ENCODE results near the gene P3H2. TPM values are rescaled to one million over a fixed set of nuclear protein-coding genes. Genes with fewer than 3 reads are reported as not detected.

The P3H2 gene
- total RNA-seq, 1 donor from 2014 or later: 23.5 TPM

DNA sequence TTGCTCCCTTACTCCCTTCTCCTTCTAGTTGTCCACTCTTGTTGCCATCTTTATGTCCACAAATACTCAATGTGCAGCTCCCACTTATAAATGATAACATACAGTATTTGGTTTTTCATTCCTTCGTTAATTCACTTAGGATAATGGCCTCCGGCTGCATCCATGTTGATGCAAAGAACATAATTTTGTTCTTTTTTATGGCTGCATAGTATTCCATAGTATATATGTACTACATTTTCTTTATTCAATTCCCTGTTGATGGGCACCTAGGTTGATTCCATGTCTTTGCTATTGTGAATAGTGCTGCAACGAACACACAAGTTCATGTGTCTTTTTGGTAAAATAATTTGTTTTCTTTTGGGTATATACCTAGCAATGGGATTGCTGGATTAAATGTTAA is 21.3 kb upstream of the P3H2 start:
- no peak overlapping the region for H3K4me3 Mint-ChIP-seq
- DNase-seq (ENCODE audit: extremely low spot score, unreplicated experiment): no peak
- no peaks in the 10 kb centered on the region for H3K27me3 Mint-ChIP-seq
- TF ChIP-seq, protein P1, sequence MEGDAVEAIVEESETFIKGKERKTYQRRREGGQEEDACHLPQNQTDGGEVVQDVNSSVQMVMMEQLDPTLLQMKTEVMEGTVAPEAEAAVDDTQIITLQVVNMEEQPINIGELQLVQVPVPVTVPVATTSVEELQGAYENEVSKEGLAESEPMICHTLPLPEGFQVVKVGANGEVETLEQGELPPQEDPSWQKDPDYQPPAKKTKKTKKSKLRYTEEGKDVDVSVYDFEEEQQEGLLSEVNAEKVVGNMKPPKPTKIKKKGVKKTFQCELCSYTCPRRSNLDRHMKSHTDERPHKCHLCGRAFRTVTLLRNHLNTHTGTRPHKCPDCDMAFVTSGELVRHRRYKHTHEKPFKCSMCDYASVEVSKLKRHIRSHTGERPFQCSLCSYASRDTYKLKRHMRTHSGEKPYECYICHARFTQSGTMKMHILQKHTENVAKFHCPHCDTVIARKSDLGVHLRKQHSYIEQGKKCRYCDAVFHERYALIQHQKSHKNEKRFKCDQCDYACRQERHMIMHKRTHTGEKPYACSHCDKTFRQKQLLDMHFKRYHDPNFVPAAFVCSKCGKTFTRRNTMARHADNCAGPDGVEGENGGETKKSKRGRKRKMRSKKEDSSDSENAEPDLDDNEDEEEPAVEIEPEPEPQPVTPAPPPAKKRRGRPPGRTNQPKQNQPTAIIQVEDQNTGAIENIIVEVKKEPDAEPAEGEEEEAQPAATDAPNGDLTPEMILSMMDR (conservative IDR thresholded peaks at IDR 0.05): no peak
- H3K4me1 Mint-ChIP-seq (ENCODE audit: unreplicated experiment): no peaks in the 10 kb centered on the region
- H3K9me3 Mint-ChIP-seq: no peaks in the 10 kb centered on the region
- H3K36me3 Mint-ChIP-seq: no peaks in the 10 kb centered on the region
- H3K27ac Mint-ChIP-seq: no peak overlapping the region

DNA sequence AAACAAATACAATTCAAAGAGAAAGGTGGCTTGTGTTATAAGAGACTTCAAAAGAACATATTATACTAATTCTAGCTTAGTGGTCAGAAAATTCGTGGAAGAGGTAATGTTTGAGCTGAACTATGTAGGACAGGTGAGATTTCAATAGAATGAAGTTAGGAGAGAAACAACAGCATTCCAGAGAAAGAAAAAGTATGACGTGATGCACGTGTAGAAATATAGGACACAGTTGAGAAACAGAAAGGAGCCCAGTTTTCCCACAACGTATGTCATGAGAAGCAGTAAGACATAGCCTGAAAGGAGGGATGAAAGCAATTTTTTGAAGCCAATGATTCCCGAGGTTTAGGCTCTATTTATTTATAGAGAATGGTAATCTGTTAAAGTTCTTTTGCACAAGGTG is 18.7 kb upstream of the P3H2 start:
- no peaks in the 10 kb centered on the region for H3K4me1 Mint-ChIP-seq (ENCODE audit: unreplicated experiment)
- H3K4me3 Mint-ChIP-seq: no peak overlapping the region
- DNase-seq (ENCODE audit: extremely low spot score, unreplicated experiment): no peak
- TF ChIP-seq, protein P1 (conservative IDR thresholded peaks at IDR 0.05): no peak
- no peaks in the 10 kb centered on the region for H3K9me3 Mint-ChIP-seq
- no peak overlapping the region for H3K27ac Mint-ChIP-seq
- no peaks in the 10 kb centered on the region for H3K36me3 Mint-ChIP-seq
- no peaks in the 10 kb centered on the region for H3K27me3 Mint-ChIP-seq

DNA sequence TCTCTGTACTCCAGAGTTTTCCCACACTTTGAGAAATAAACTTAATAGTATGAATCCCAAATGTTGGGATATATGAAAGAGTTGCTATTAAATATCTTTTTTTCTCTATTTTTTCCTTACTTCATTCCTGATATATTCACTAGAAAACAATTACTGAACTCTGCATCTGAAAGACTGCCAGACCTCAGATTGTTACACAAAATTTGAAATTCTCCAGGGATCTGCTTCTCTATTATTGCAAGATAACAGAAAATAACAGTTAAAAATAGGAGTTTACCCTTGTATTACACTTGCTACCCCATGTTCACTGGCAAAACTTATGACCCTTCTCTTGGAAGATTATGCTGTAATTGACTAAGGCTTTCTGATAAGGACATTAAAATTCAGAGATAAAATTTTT is 11.7 kb upstream of the P3H2 start:
- Mint-ChIP-seq H3K36me3 (no peaks in the 10 kb centered on the region), H3K27me3 (peaks cover 11% of the 10 kb centered on the region), H3K4me1 (ENCODE audit: unreplicated experiment) (no peaks in the 10 kb centered on the region), H3K9me3 (peaks cover 3% of the 10 kb centered on the region), H3K27ac (no peak overlapping the region), H3K4me3 (no peak overlapping the region)
- no peak for DNase-seq (ENCODE audit: extremely low spot score, unreplicated experiment)
- TF ChIP-seq, protein P1 (conservative IDR thresholded peaks at IDR 0.05): no peak

DNA sequence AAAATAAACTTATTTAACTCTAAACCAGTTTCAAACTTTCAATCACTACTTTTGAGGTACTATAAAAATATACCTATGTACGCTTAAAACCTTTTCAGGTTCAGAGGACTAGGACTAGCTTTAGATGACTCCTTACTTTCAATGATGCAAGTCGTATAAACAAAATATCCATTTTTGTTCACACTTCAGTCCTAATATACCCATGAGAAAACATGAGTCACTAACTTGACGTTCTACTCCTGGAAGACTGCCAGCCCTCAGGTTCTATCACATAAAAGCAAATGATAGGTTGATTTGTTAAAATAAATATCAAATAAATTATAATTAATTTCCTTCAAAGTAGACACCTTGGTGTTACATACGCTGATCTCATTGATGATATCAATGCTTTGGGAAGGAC is 10.6 kb upstream of the P3H2 start:
- DNase-seq (ENCODE audit: extremely low spot score, unreplicated experiment): no peak
- Mint-ChIP-seq H3K27ac (no peak overlapping the region), H3K27me3 (peaks cover 11% of the 10 kb centered on the region), H3K36me3 (no peaks in the 10 kb centered on the region), H3K4me1 (ENCODE audit: unreplicated experiment) (no peaks in the 10 kb centered on the region), H3K9me3 (peaks cover 3% of the 10 kb centered on the region), H3K4me3 (no peak overlapping the region)
- TF ChIP-seq, protein P1 (conservative IDR thresholded peaks at IDR 0.05): no peak

DNA sequence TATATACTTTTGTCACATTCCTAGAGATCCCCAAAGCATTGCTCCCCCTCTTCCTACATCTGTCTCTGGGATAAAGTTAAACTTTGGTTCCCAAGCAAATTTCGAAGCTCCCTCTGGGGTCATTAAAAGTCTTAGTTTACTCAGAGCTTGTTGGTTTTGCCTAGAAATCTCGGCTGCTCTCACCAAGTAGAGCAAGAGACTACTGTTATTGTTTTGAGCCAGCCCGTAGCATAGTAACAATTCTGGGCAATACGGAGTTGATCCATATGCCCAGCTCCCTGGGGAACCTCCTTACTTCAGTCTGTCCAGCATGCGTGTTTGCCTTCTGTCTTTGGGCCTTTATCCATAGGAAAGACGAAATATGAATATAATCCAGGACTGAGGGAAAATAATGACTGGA is 10.0 kb upstream of the P3H2 start:
- no peak overlapping the region for H3K27ac Mint-ChIP-seq
- no peak for DNase-seq (ENCODE audit: extremely low spot score, unreplicated experiment)
- peaks cover 3% of the 10 kb centered on the region for H3K9me3 Mint-ChIP-seq
- peaks cover 11% of the 10 kb centered on the region for H3K27me3 Mint-ChIP-seq
- H3K36me3 Mint-ChIP-seq: no peaks in the 10 kb centered on the region
- no peaks in the 10 kb centered on the region for H3K4me1 Mint-ChIP-seq (ENCODE audit: unreplicated experiment)
- H3K4me3 Mint-ChIP-seq: no peak overlapping the region
- TF ChIP-seq, protein P1 (conservative IDR thresholded peaks at IDR 0.05): no peak

DNA sequence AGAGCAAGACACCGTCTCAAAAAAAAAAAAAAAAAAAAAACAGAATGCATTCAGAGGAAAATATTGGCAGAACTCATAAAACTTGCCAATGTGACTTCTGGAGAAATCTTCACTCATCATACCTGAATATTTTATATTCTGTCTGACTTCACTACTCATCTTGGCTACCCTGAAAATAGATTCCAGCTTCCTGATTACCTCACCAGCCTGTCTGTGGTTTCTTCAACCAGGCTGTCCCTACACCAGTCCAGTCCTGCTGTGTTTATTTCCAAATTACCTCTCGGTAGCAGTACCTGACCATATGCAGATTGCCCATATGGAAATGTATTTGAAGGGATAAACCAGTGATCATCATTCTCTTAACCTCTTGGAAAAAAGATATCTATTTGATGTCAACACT is 9.3 kb upstream of the P3H2 start:
- H3K36me3 Mint-ChIP-seq: no peaks in the 10 kb centered on the region
- no peak for DNase-seq (ENCODE audit: extremely low spot score, unreplicated experiment)
- TF ChIP-seq, protein P1 (conservative IDR thresholded peaks at IDR 0.05): no peak
- peaks cover 3% of the 10 kb centered on the region for H3K9me3 Mint-ChIP-seq
- no peak overlapping the region for H3K4me3 Mint-ChIP-seq
- H3K27ac Mint-ChIP-seq: no peak overlapping the region
- no peaks in the 10 kb centered on the region for H3K4me1 Mint-ChIP-seq (ENCODE audit: unreplicated experiment)
- H3K27me3 Mint-ChIP-seq: peaks cover 11% of the 10 kb centered on the region
